Natural killer cell (primary cell): ENCODE data around the gene BRD9. TPM values are rescaled to one million over a fixed set of nuclear protein-coding genes. Genes with fewer than 3 reads are reported as not detected.

Experiments
- ATAC-seq, 3 donors: fragments of 150-1000 bp in 2 of 3; fragments of 200-7000 bp in 1 of 3; cut with Tn5 transposase; 1 replicate in 1 of 3; 2 replicates in 2 of 3; pipeline ENCODE4 v1.10.0; 2021; ENCODE audit warnings: mild to moderate bottlenecking in 2 of 3, moderate library complexity in 2 of 3
- DNase-seq, 2 donors: peaks; one replicate each; pipeline versions ENCODE4 v3.0.0 to v3.0.0-alpha.2; 2013 to 2021; ENCODE audit warnings: mixed read lengths in 1 of 2
- H3K27ac ChIP-seq: one replicate; pipeline ENCODE4 v1.5.1; 2013; ENCODE audit warnings: mild to moderate bottlenecking, low read length
- H3K27me3 ChIP-seq: one replicate; pipeline ENCODE4 v1.6.1; 2013; ENCODE audit warnings: low read length; ENCODE audit not compliant: control insufficient read depth, insufficient read depth
- H3K36me3 ChIP-seq: one replicate; pipeline ENCODE4 v1.6.1; 2013; ENCODE audit warnings: low read length; ENCODE audit not compliant: control insufficient read depth, insufficient read depth
- H3K4me1 ChIP-seq: one replicate; pipeline ENCODE4 v1.6.1; 2013; ENCODE audit warnings: low read length; ENCODE audit not compliant: control insufficient read depth, insufficient read depth
- H3K4me3 ChIP-seq: one replicate; pipeline ENCODE4 v1.5.1; 2013; ENCODE audit warnings: low read length
- H3K9me3 ChIP-seq: one replicate; pipeline ENCODE4 v1.6.1; 2013; ENCODE audit warnings: low read length; ENCODE audit not compliant: control insufficient read depth, insufficient read depth
- H3K27ac Mint-ChIP-seq, 2 donors: one replicate each; pipeline ENCODE4 v1.8.0; 2022; ENCODE audit warnings: mild to moderate bottlenecking in 2 of 2, mixed read lengths in 2 of 2, moderate library complexity in 1 of 2
- H3K27me3 Mint-ChIP-seq, 2 donors: one replicate each; pipeline ENCODE4 v1.8.0; 2022; ENCODE audit warnings: low read depth in 2 of 2, mixed read lengths in 2 of 2
- H3K36me3 Mint-ChIP-seq: one replicate; pipeline ENCODE4 v1.8.0; 2022; ENCODE audit warnings: mixed read lengths
- H3K4me1 Mint-ChIP-seq, 2 donors: one replicate each; pipeline ENCODE4 v1.8.0; 2022; ENCODE audit warnings: mixed read lengths in 2 of 2
- H3K4me3 Mint-ChIP-seq: one replicate; pipeline ENCODE4 v1.8.0; 2022; ENCODE audit warnings: mild to moderate bottlenecking, moderate library complexity, mixed read lengths
- H3K9me3 Mint-ChIP-seq, 2 donors: one replicate each; pipeline ENCODE4 v1.8.0; 2022; ENCODE audit warnings: mixed read lengths in 2 of 2
- CTCF ChIP-seq: fragments of 200-600 bp; IDR thresholded peaks from one replicate; pipeline ENCODE4 v1.8.0; 2022; ENCODE audit warnings: antibody characterized with exemption
- WGBS: methylation state at CpG from one replicate; pipeline ENCODE4 v1.1.7; 2013; ENCODE audit warnings: missing lambda C conversion rate; ENCODE audit not compliant: insufficient coverage; 5-methylcytosine and 5-hydroxymethylcytosine counted together
- intact Hi-C: fragments of 100-400 bp; cut with micrococcal nuclease; formaldehyde crosslinking; loops from one replicate; pipeline ENCODE4 v1.14.2; 2022
- total RNA-seq, 4 donors: library from RNA; stranded (reverse); fragments of 120-200 nt in 1 of 4; gene quantifications; one replicate each; pipeline versions ENCODE4 v1.2.3 to v1.2.4, GENCODE V29; 2013 to 2022

The BRD9 gene
- total RNA-seq, 3 donors from 2014 or later (not counting 1 experiment from before 2014, with no cell fraction given): 59.7 to 80.0 (median 76.0) TPM

DNA sequence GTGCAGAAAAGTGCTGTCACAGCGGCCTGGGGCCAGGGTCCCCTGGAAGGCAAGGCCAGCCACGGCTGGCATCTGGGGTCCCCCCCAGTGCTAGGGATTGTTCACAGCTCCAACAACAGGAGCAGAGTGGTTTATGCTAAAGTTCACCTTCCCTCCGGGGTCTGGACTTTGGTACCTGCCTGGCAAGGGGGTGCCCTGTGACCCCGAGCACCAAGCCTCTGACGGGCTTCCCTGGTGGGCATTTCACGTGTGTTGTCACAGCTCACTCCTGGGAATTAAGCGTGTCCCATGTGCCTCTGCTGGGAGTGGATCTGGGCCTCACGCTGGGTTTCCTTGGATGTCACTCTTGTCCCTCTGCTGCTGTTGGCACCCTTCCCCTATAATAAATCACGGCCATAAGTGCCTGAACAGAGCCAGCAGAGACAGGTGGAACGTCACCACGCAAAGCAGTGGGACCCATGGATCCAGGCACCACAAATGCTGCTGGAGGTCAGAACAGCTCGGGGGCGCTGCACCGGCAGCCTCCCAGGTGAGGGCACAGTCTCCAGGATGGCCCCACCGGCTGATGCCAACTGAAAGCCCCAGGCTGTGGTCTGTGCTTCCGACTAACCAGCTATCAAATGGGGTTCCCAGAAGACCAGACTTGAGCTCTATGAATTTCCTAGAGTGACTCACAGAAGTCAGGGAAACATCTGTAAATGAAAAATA lies 24.0 kb downstream of the BRD9 start:
- peaks cover 5 to 6% of the 10 kb centered on the region in 2 donors for H3K4me1 Mint-ChIP-seq
- Histone ChIP-seq H3K27ac (no peak overlapping the region), H3K36me3 (peaks cover 83% of the 10 kb centered on the region), H3K9me3 (no peaks in the 10 kb centered on the region), H3K4me3 (no peak overlapping the region), H3K4me1 (no peaks in the 10 kb centered on the region), H3K27me3 (no peaks in the 10 kb centered on the region)
- no peak overlapping the region for H3K4me3 Mint-ChIP-seq
- WGBS: 98% methylated on average over 16 of the region's 16 CpGs
- DNase-seq: no peak
- no peak for ATAC-seq
- H3K27me3 Mint-ChIP-seq: no peaks in the 10 kb centered on the region
- H3K27ac Mint-ChIP-seq: no peak overlapping the region
- no peaks in the 10 kb centered on the region for H3K36me3 Mint-ChIP-seq
- TF ChIP-seq CTCF: no peak
- no peaks in the 10 kb centered on the region for H3K9me3 Mint-ChIP-seq
- intact Hi-C loops: no loop called here

GRCh38 chr5:867300-867870 lies 25.2 kb downstream of the BRD9 start:
- no peak for TF ChIP-seq CTCF
- no peaks in the 10 kb centered on the region for H3K27me3 ChIP-seq
- WGBS: 98% methylated on average over 6 of the region's 6 CpGs
- Mint-ChIP-seq H3K4me3 (no peak overlapping the region), H3K27ac (no peak overlapping the region), H3K4me1 (no peaks in the 10 kb centered on the region), H3K9me3 (no peaks in the 10 kb centered on the region), H3K27me3 (no peaks in the 10 kb centered on the region), H3K36me3 (no peaks in the 10 kb centered on the region)
- ATAC-seq (no peak), DNase-seq (no peak)
- H3K36me3 ChIP-seq: peaks cover 90% of the 10 kb centered on the region
- no peak overlapping the region for H3K4me3 ChIP-seq
- intact Hi-C loops: no loop called here
- no peaks in the 10 kb centered on the region for H3K9me3 ChIP-seq
- H3K4me1 ChIP-seq: no peaks in the 10 kb centered on the region
- no peak overlapping the region for H3K27ac ChIP-seq

- 93% methylated on average over 10 of the region's 10 CpGs for WGBS
- no peak for ATAC-seq
- no peaks in the 10 kb centered on the region for H3K9me3 ChIP-seq
- Mint-ChIP-seq H3K4me1 (peaks cover 0 to 5% of the 10 kb centered on the region in 2 donors), H3K9me3 (no peaks in the 10 kb centered on the region), H3K36me3 (no peaks in the 10 kb centered on the region), H3K27ac (no peak overlapping the region), H3K27me3 (no peaks in the 10 kb centered on the region), H3K4me3 (no peak overlapping the region)
- TF ChIP-seq CTCF: no peak
- peaks cover 5% of the 10 kb centered on the region for H3K4me1 ChIP-seq
- no peaks in the 10 kb centered on the region for H3K27me3 ChIP-seq
- intact Hi-C loops: no loop called here
- no peak overlapping the region for H3K27ac ChIP-seq
- peaks cover 74% of the 10 kb centered on the region for H3K36me3 ChIP-seq
- no peak for DNase-seq
- H3K4me3 ChIP-seq: no peak overlapping the region
Measured at GRCh38 chr5:865771-866170, 26.8 kb downstream of the BRD9 start.

DNA sequence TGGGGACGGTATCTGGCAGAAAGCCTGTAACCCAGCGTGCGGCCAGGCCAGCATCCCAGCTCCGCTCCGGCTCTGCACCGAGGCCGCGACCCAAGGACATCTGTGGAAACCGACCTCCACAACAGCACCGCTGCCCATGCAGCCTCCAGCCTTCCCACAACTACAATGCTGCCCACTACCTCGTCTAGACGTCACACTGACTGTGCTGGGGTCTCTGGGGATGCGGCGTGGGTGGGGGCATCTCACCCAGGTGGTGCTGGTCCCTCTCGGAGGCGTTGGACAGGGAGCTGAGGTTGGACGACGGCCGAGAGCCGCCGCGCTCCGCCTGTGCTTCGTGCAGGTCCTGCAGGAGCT lies 27.5 kb downstream of the BRD9 start:
- Mint-ChIP-seq H3K36me3 (no peaks in the 10 kb centered on the region), H3K27ac (no peak overlapping the region), H3K27me3 (no peaks in the 10 kb centered on the region), H3K4me1 (peaks cover 0 to 7% of the 10 kb centered on the region in 2 donors), H3K9me3 (no peaks in the 10 kb centered on the region), H3K4me3 (no peak overlapping the region)
- Histone ChIP-seq H3K27me3 (no peaks in the 10 kb centered on the region), H3K36me3 (peaks cover 68% of the 10 kb centered on the region), H3K9me3 (no peaks in the 10 kb centered on the region), H3K4me1 (peaks cover 5% of the 10 kb centered on the region), H3K4me3 (no peak overlapping the region), H3K27ac (no peak overlapping the region)
- no peak for DNase-seq
- intact Hi-C loops: no loop called here
- no peak for ATAC-seq
- TF ChIP-seq CTCF: no peak
- 96% methylated on average over 24 of the region's 24 CpGs for WGBS
